ENCODE results near the gene MSH4.

DNA sequence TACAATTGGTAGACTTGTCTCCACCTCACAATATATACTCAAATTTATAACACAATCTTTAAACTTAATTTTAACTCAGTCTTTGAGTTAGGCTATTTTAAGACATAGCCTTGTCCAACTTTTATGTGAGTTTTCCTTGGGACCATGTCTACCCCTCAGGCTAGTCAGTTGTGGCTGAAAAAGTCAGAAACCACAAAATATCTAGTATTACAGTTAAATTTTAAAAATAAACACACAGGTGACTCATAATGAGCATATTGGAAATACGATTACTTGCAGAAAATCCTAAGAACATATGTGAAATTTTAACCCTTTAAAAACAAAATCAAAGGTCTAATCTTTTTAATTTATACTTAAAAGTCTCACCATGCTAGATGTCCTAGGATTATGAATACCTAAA lies 140.4 kb downstream of the MSH4 start:
- TF ChIP-seq, protein P1, sequence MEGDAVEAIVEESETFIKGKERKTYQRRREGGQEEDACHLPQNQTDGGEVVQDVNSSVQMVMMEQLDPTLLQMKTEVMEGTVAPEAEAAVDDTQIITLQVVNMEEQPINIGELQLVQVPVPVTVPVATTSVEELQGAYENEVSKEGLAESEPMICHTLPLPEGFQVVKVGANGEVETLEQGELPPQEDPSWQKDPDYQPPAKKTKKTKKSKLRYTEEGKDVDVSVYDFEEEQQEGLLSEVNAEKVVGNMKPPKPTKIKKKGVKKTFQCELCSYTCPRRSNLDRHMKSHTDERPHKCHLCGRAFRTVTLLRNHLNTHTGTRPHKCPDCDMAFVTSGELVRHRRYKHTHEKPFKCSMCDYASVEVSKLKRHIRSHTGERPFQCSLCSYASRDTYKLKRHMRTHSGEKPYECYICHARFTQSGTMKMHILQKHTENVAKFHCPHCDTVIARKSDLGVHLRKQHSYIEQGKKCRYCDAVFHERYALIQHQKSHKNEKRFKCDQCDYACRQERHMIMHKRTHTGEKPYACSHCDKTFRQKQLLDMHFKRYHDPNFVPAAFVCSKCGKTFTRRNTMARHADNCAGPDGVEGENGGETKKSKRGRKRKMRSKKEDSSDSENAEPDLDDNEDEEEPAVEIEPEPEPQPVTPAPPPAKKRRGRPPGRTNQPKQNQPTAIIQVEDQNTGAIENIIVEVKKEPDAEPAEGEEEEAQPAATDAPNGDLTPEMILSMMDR (optimal IDR thresholded peaks at IDR 0.05 in 1 of 3, IDR thresholded peaks at IDR 0.05 in 1 of 3, conservative IDR thresholded peaks at IDR 0.05 in 1 of 3; ENCODE audit: extremely low read depth in 1 of 3, insufficient read depth in 2 of 3, low read length in 3 of 3), result no peak
- TF ChIP-seq EZH2 (IDR thresholded peaks at IDR 0.05; ENCODE audit: low read length), result no peak
